GM18951 (cell line): Measurements from ENCODE around the gene BABAM2.
"Not testable (repeated sequence)": the region's sequence is repeated elsewhere in the genome, so short reads cannot be mapped to it uniquely, and the experiment has no call there.

Experiments used
- POLR2A ChIP-seq: IDR thresholded peaks from 4 replicates; pipeline ENCODE4 v1.6.1; 2011; ENCODE audit warnings: mild to moderate bottlenecking; ENCODE audit not compliant: insufficient read length, insufficient read depth; ENCODE audit errors: extremely low read depth
- in situ Hi-C: fragments of 300-500 bp; cut with MboI; formaldehyde crosslinking; loops from one replicate; pipeline ENCODE4 v1.12.0; 2022; ENCODE audit warnings: low sequenced_read_pairs, mixed read lengths, inconsistent platforms; ENCODE audit not compliant: unreplicated experiment

BABAM2 gene

GRCh38 chr2:28322051-28322450 lies 431.5 kb downstream of the BABAM2 start:
- TF ChIP-seq POLR2A: no peak
- in situ Hi-C loops: no loop called here

- in situ Hi-C loops: no loop called here
- TF ChIP-seq POLR2A: no peak
Observed at GRCh38 chr2:28322456-28322855, 431.9 kb downstream of the BABAM2 start.

- in situ Hi-C loops: no loop called here
- TF ChIP-seq POLR2A: no peak
Observed at GRCh38 chr2:28322981-28323396, 432.5 kb downstream of the BABAM2 start.

GRCh38 chr2:28325173-28325566 lies 434.6 kb downstream of the BABAM2 start:
- TF ChIP-seq POLR2A: no peak
- in situ Hi-C loops: no loop called here

GRCh38 chr2:28325567-28326468 lies 435.3 kb downstream of the BABAM2 start:
- in situ Hi-C loops: no loop called here
- TF ChIP-seq POLR2A: no peak

- TF ChIP-seq POLR2A: no peak
- in situ Hi-C loops: no loop called here
Observed at GRCh38 chr2:28326469-28326805, 435.9 kb downstream of the BABAM2 start.

GRCh38 chr2:28326881-28327505 lies 436.5 kb downstream of the BABAM2 start:
- no peak for TF ChIP-seq POLR2A
- in situ Hi-C loops: no loop called here

GRCh38 chr2:28327581-28327955 lies 437.0 kb downstream of the BABAM2 start:
- no peak for TF ChIP-seq POLR2A
- in situ Hi-C loops: no loop called here

GRCh38 chr2:28327956-28328922 lies 437.7 kb downstream of the BABAM2 start:
- in situ Hi-C loops: no loop called here
- TF ChIP-seq POLR2A: no peak

GRCh38 chr2:28329184-28329583 lies 438.7 kb downstream of the BABAM2 start:
- TF ChIP-seq POLR2A: no peak
- in situ Hi-C loops: no loop called here

- in situ Hi-C loops: not testable (repeated sequence)
Observed at GRCh38 chr2:28330722-28331121, 440.2 kb downstream of the BABAM2 start.

GRCh38 chr2:28331797-28332196 lies 441.3 kb downstream of the BABAM2 start:
- in situ Hi-C loops: not testable (repeated sequence)

- in situ Hi-C loops: no loop called here
- TF ChIP-seq POLR2A: no peak
Observed at GRCh38 chr2:28332696-28333095, 442.2 kb downstream of the BABAM2 start.

- TF ChIP-seq POLR2A: no peak
- in situ Hi-C loops: no loop called here
Observed at GRCh38 chr2:28333606-28334526, 443.3 kb downstream of the BABAM2 start.
